GM18858 (cell line): ENCODE results near the gene PANK3.
A peak's percentile ranks its signal among the peaks of the same experiment; 100 is the strongest.
"Not testable (repeated sequence)": the region's sequence is repeated elsewhere in the genome, so short reads cannot be mapped to it uniquely, and the experiment has no call there.

Source experiments
- ATAC-seq: cut with Tn5 transposase; IDR thresholded peaks from one replicate; pipeline ENCODE4 v1.9.1; 2021; ENCODE audit not compliant: unreplicated experiment

The PANK3 gene

DNA sequence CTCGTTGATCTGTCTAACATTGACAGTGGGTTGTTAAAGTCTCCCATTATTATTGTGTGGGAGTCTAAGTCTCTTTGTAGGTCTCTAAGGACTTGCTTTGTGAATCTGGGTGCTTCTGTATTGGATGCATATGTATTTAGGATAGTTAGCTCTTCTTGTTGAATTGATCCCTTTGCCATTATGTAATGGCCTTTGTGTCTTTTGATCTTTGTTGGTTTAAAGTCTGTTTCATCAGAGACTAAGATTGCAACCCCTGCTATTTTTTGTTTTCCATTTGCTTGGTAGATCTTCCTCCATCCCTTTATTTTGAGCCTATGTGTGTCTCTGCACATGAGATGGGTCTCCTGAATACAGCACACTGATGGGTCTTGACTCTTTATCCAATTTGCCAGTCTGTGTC, 17.0 kb upstream of the PANK3 start:
- not testable (repeated sequence) for ATAC-seq

DNA sequence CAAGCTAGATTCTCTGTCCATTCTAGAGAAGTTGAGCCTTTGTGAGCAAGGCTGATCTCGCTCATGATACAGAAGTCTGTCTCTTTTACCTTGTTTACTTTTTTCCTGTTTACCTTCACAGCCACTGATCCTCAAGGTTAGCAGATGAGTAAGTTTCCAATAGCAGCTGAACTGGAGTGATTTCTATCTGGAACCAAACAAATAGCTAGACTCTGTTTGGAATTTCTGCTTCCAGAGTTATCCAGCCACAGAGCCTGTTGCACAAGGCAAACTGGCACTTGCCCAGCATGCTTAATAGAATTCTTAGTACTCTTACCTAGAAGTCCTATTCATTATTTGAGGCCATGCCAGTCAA, 12.8 kb upstream of the PANK3 start:
- ATAC-seq, result no peak

- no peak for ATAC-seq
These were observed 12.3 kb upstream of the PANK3 start for GRCh38 chr5:168591302-168592013.

GRCh38 chr5:168590666-168591065, 11.5 kb upstream of the PANK3 start:
- ATAC-seq, result no peak

GRCh38 chr5:168587987-168588386, 8.8 kb upstream of the PANK3 start:
- ATAC-seq, result no peak

GRCh38 chr5:168585119-168585856, 6.1 kb upstream of the PANK3 start:
- ATAC-seq, result no peak

DNA sequence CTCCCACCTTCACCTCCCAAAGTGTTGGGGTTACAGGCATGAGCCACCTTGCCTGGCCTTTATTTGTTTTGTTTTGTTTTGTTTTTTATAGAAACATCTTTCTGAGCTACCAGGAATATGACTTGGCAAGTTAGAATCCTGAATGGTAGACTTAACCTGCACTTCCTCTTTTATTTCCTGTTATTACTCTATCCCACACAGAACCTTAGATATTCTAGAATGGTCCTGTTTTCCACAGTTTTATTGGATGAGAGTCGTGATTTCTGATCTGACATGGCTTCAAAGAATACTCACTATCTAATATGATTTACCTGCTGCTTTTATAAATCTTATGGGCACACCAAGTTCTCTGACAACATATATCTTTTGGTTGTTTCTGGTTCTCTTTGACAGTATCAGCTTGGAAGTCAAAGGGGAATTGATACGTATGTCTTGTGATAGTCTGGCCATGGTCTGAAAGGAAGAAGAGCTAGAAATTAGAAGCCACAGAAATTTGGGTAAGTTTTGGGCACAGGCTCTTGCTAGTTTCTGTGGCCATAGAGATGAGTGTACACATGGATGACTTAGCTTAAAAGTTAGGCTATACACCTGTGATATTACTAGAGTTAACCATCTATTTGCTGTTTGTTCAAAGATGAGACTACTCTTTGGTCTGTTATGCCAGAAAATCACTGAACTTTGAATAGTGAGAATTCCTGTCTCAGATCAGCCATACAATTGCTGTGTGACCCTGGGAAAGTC, 4.7 kb upstream of the PANK3 start:
- ATAC-seq, result peak; percentile 37

- ATAC-seq, result not testable (repeated sequence)
These were observed 1.8 kb upstream of the PANK3 start for GRCh38 chr5:168580814-168581469.

DNA sequence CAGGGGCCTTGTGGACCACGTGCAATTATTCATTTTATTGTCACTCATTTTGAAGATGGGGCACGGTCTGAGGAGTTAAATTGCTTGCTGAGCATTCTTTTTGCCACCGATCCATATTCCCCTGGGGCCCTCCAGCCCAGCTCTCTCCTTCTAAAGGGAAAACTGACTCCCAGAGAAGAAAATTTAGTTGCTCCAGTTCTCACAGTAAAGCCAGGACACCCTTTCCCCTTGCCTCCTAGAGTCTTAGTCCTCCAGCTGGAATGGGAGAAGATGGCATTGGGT, 1.0 kb upstream of the PANK3 start:
- no peak for ATAC-seq

- peak; percentile 88 for ATAC-seq
These were observed 489 bp upstream of the PANK3 start for GRCh38 chr5:168579488-168580226.

DNA sequence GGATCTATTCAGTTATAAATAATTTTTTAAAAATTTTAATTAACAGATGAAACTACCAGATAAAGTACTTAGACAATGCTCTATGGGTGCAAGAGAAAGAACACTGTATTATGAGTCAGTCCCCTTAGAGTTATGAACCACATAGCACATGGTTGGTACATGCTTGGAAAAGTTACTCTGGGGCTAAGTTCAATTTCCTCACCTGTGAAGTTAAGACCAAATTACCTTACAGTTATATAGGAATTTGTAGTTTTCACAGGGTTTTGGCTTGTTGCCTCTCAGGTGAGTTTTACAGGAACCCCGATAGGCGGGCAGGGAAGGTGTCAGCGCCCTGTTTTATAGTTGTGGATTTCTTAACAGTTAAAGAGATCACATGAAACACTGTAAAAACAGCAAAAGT, 1.2 kb downstream of the PANK3 start:
- ATAC-seq, result no peak

- no peak for ATAC-seq
These were observed 3.5 kb downstream of the PANK3 start for GRCh38 chr5:168575391-168576372.

GRCh38 chr5:168574156-168574555, 5.0 kb downstream of the PANK3 start:
- not testable (repeated sequence) for ATAC-seq

GRCh38 chr5:168573663-168574062, 5.5 kb downstream of the PANK3 start:
- not testable (repeated sequence) for ATAC-seq

DNA sequence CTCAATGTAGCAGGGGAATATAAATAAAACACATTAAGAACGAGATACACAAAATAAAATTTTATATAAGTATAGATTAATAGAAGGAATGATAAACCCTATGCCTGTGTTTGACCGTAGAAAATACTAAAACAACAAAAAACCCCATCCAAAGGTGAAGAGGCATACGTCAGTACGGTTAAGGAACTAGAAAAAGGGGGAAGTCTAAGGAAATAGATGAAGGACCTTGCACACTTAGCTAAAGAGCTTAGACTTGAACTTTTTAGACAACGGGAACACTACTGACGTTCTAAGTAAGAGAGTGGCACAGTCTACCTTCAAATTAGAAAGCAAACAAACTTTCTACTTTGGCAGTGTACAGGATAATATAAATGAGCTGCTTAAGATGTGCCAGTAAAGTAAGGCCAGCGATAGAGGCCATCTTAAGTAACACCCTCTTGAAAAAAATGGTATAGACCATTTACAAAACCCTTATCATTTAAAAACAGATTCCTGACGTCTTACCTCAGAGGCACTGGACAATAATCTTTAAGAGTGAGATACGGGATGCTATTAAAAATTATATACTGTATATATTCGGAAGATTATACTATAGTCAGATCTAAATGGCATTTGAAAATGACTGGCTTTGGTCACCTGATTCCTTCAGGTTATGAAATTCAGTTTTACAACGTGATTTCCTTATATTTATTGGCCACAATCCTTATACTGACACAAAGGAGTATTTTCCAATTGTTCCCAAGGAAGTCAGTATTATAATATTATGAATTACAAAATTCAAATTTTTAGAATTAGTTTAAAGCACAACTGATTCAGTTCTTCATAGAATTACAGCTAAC, 8.5 kb downstream of the PANK3 start:
- no peak for ATAC-seq

GRCh38 chr5:168568738-168569137, 10.4 kb downstream of the PANK3 start:
- no peak for ATAC-seq

DNA sequence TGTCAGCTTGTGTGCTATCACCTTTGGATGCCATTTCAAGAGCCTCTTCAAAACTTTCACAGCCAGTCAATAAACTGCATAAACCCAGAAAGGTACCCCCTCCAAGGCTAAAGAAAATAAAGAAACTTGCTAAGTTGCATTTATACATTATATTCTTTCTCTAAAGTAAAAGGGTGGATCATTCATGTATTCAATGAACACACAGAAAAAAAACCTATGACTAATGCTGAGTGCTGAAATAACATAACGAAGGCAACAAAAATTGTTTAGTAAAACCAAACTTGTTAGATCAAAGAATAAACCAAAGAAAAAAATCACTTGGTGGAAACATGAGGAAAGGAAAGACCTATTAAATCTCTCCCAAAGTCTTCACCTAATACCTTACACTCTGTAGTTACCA, 15.2 kb downstream of the PANK3 start:
- ATAC-seq, result no peak

DNA sequence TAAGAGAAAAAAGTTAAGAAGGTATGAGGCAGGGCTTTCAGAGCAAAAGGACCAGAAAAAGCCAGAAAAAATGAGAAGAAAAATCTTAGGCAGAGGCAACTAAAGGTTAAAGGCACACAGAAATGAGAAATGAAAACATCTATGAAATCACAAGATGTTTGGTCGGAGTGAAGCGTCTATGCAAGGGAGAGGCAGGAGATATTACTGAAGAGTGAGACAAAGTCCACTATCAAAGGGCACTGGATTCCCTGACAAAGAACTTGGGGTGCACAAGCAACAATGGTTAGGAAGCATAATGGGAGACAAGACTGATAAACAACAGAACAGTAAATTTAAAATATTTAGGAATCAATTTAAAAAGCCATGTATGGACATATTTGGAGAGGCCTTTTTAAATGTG, 16.9 kb downstream of the PANK3 start:
- no peak for ATAC-seq

DNA sequence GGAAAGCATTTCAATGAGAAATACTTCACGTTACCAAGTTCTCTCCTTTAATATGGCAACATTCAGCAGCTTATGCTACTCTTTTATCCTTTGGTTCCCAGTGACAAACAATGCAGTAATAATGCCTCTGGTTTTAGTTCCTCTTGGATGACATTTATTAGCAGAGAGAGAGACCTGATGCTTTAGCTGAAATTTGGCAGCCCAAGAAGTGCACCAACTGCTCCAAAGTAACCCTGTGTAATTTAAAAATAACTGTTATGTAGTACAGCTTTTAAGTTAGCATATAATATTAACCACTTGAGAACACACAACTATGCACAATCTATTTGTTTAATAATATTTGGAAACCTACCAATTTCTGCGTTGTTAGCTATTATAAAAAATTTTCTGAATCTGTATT, 21.8 kb downstream of the PANK3 start:
- ATAC-seq, result no peak
